Adrenal gland (tissue), 12 donors: Measurements from ENCODE around the gene TBC1D24. TPM values are rescaled to one million over a fixed set of nuclear protein-coding genes. Genes with fewer than 3 reads are reported as not detected.
A peak's percentile ranks its signal among the peaks of the same experiment; 100 is the strongest.
"Not testable (repeated sequence)": the region's sequence is repeated elsewhere in the genome, so short reads cannot be mapped to it uniquely, and the experiment has no call there.

Experiments used
- DNase-seq, 7 donors: peaks; one replicate each; pipeline ENCODE4 v3.0.0-alpha.2; 2019 to 2020
- H3K27ac ChIP-seq, 5 donors: fragments of 200-600 bp; sonication (generic) in 4 of 5; 1 replicate in 3 of 5; 2 replicates in 2 of 5; pipeline versions ENCODE4 v1.5.1 to v1.8.0; 2016 to 2020; ENCODE audit warnings: mild to moderate bottlenecking in 1 of 5
- H3K27me3 ChIP-seq: fragments of 200-600 bp; 2 replicates; pipeline ENCODE4 v1.8.0; 2021
- H3K36me3 ChIP-seq, 2 donors: fragments of 200-600 bp; replicated peaks in 1 of 2; 1 replicate in 1 of 2; 2 replicates in 1 of 2; pipeline versions ENCODE4 v1.5.1 to v1.8.0; 2018 to 2022
- H3K4me1 ChIP-seq, 2 donors: fragments of 200-600 bp; replicated peaks in 1 of 2; 1 replicate in 1 of 2; 2 replicates in 1 of 2; pipeline versions ENCODE4 v1.5.1 to v1.8.0; 2018 to 2021
- H3K4me3 ChIP-seq, 4 donors: fragments of 200-600 bp; sonication (generic) in 3 of 4; one replicate each; pipeline ENCODE4 v1.5.1; 2016 to 2018
- H3K9me3 ChIP-seq, 3 donors: fragments of 200-600 bp; sonication (generic) in 1 of 3; replicated peaks in 1 of 3; 1 replicate in 2 of 3; 2 replicates in 1 of 3; pipeline versions ENCODE4 v1.5.1 to v1.8.0; 2016 to 2021
- CTCF ChIP-seq, 6 experiments: fragments of 450-650 bp in 4 of 6; fragments of 200-600 bp in 2 of 6; sonication (generic) in 1 of 6; IDR thresholded peaks; 1 replicate in 5 of 6; 2 replicates in 1 of 6; pipeline versions ENCODE4 v1.5.1 to v1.8.0; 2016 to 2021; ENCODE audit warnings: antibody characterized with exemption in 6 of 6, mild to moderate bottlenecking in 2 of 6, moderate library complexity in 1 of 6
- POLR2A ChIP-seq, 2 donors: fragments of 450-650 bp; IDR thresholded peaks; one replicate each; pipeline ENCODE4 v1.6.1; 2017; ENCODE audit warnings: antibody characterized with exemption in 2 of 2, mild to moderate bottlenecking in 2 of 2, moderate library complexity in 1 of 2
- WGBS, 4 donors: extraction: QIAGEN DNeasy Blood & Tissue Kit in 2 of 4; methylation state at CpG; one replicate each; pipeline versions ENCODE4 v1.1.5 to v1.1.7; 2013 to 2017; 5-methylcytosine and 5-hydroxymethylcytosine counted together
- intact Hi-C, 2 donors: fragments of 100-400 bp; cut with DNase I; formaldehyde crosslinking; loops; one replicate each; pipeline versions ENCODE4 v1.14.1 to v1.15.0; 2022 to 2023
- polyA plus RNA-seq, 3 donors: library from polyadenylated mRNA; stranded (reverse); fragments of 200-250 nt in 2 of 3; fragments of 350-450 nt in 1 of 3; fragmentation: Illumina TruSeq in 1 of 3; extraction: RNeasy Lipid Tissue Mini Kit (QIAGEN cat#74804) in 1 of 3; gene quantifications; one replicate each; pipeline ENCODE4 v1.2.3, GENCODE V29; 2013 to 2014
- total RNA-seq, 9 donors: library from RNA; depleted of rRNA in 4 of 9; stranded (reverse); fragments of >200 nt in 4 of 9; fragments of 120-200 nt in 1 of 9; fragmentation: NEBNext Ultra II Directional in 1 of 9; extraction: Animal tissue kit (Norgen Biotek cat#: 25700) in 1 of 9; gene quantifications; one replicate each; pipeline versions ENCODE4 v1.1.0 to v1.2.4, GENCODE V29; 2013 to 2023
- donor health status: healthy with polysubstance abuse.
- donor health status: Bipolar disorder and iron deficiency.
- donor health status: DM: yes; HTN: yes; CAD: no.
- donor health status: DM: no; HTN: no; CAD: no.
- donor health status: DM: no; HTN: no; CAD: no.
- donor health status: DM: yes; HTN: yes; CAD: no.

TBC1D24 gene
- total and polyA plus RNA-seq, 12 donors = 3.9 to 18.5 (median 13.9) TPM

- H3K27me3 ChIP-seq = no peaks in the 10 kb centered on the region
- 73 to 87% (median 83%) methylated on average over 2 to 14 of the region's 14 CpGs for WGBS, 4 donors
- intact Hi-C loops = no loop called here
- H3K36me3 ChIP-seq = peaks cover 0 to 39% of the 10 kb centered on the region in 2 donors
- DNase-seq = peak in 2 of 7 donors; percentile 30 to 44
- H3K27ac ChIP-seq = peak overlapping the region in 4 of 5 donors; percentile 95 to 99 (median 96)
- no peaks in the 10 kb centered on the region for H3K9me3 ChIP-seq
- TF ChIP-seq CTCF (IDR thresholded peaks at IDR 0.05) (no peak), POLR2A (IDR thresholded peaks at IDR 0.05) (no peak)
- peaks cover 8 to 16% of the 10 kb centered on the region in 2 donors for H3K4me1 ChIP-seq
- no peak overlapping the region for H3K4me3 ChIP-seq
Measured at GRCh38 chr16:2530629-2531318, 55.8 kb downstream of the TBC1D24 start.

- Histone ChIP-seq H3K4me3 (peak within 1 kb of the TSS in 3 of 4 donors; percentile 42 to 63 (median 57)), H3K36me3 (peaks cover 0 to 33% of the 10 kb centered on the region in 2 donors), H3K4me1 (peaks cover 8 to 20% of the 10 kb centered on the region in 2 donors), H3K27ac (peak within 1 kb of the TSS; percentile 82 to 99 (median 96)), H3K9me3 (no peaks in the 10 kb centered on the region), H3K27me3 (no peaks in the 10 kb centered on the region)
- 8 to 13% (median 12%) methylated on average over 10 to 11 of the region's 11 CpGs for WGBS, 4 donors
- intact Hi-C loops = no loop called here
- TF ChIP-seq CTCF (IDR thresholded peaks at IDR 0.05) (no peak), POLR2A (IDR thresholded peaks at IDR 0.05) (no peak)
- DNase-seq = no peak
Measured at GRCh38 chr16:2531371-2531695, 56.4 kb downstream of the TBC1D24 start, which contains the start of gene CEMP1. TSS of gene CEMP1 (minus strand) at chr16:2531408. CDS start at chr16:2531073, 335 bp downstream.

GRCh38 chr16:2531696-2532493 is 57.0 kb downstream of the TBC1D24 start:
- H3K27ac ChIP-seq = peak overlapping the region; percentile 82 to 99 (median 96)
- TF ChIP-seq CTCF (IDR thresholded peaks at IDR 0.05) = no peak
- peak in 1 of 2 donors; percentile 86 for TF ChIP-seq POLR2A (IDR thresholded peaks at IDR 0.05)
- WGBS, 4 donors = 0 to 1% (median 1%) methylated on average over 25 to 84 of the region's 84 CpGs
- H3K27me3 ChIP-seq = no peaks in the 10 kb centered on the region
- peaks cover 0 to 29% of the 10 kb centered on the region in 2 donors for H3K36me3 ChIP-seq
- DNase-seq = peak; percentile 98 to 100 (median 99)
- H3K9me3 ChIP-seq = no peaks in the 10 kb centered on the region
- H3K4me1 ChIP-seq = peaks cover 11 to 23% of the 10 kb centered on the region in 2 donors
- peak overlapping the region in 3 of 4 donors; percentile 42 to 63 (median 57) for H3K4me3 ChIP-seq
- intact Hi-C loops = no loop called here

- H3K27ac ChIP-seq = peak overlapping the region; percentile 82 to 99 (median 96)
- H3K4me3 ChIP-seq = peak overlapping the region in 3 of 4 donors; percentile 42 to 63 (median 57)
- 2 to 3% (median 2%) methylated on average over 26 to 37 of the region's 37 CpGs for WGBS, 4 donors
- intact Hi-C loops = no loop called here
- peak; percentile 66 to 89 (median 77) for DNase-seq
- H3K4me1 ChIP-seq = peaks cover 13 to 28% of the 10 kb centered on the region in 2 donors
- no peak for TF ChIP-seq CTCF (IDR thresholded peaks at IDR 0.05)
- TF ChIP-seq POLR2A (IDR thresholded peaks at IDR 0.05) = peak; percentile 22 to 70
- H3K27me3 ChIP-seq = no peaks in the 10 kb centered on the region
- H3K36me3 ChIP-seq = peaks cover 0 to 28% of the 10 kb centered on the region in 2 donors
- no peaks in the 10 kb centered on the region for H3K9me3 ChIP-seq
Measured at GRCh38 chr16:2532494-2533141, 57.7 kb downstream of the TBC1D24 start.

- peak overlapping the region in 1 of 4 donors; percentile 63 for H3K4me3 ChIP-seq
- 33 to 46% (median 34%) methylated on average over 7 to 16 of the region's 16 CpGs for WGBS, 4 donors
- H3K27me3 ChIP-seq, intact Hi-C loops, H3K9me3 ChIP-seq: not testable (repeated sequence)
- H3K27ac ChIP-seq = peak overlapping the region; percentile 82 to 99 (median 96)
- H3K36me3 ChIP-seq = peaks cover 0 to 21% of the 10 kb centered on the region in 2 donors
- H3K4me1 ChIP-seq = peaks cover 13 to 28% of the 10 kb centered on the region in 2 donors
- DNase-seq = peak in 5 of 7 donors; percentile 25 to 52 (median 46)
Measured at GRCh38 chr16:2533142-2533755, 58.3 kb downstream of the TBC1D24 start.
